ENCODE results near the gene PRXL2B.

The PRXL2B gene

GRCh38 chr1:2592672-2593071 lies 6.1 kb downstream of the PRXL2B start:
- Histone ChIP-seq H3K4me3 (ENCODE audit: low read length) (no peak overlapping the region), H3F3A (ENCODE audit: insufficient read depth, low read length) (no peaks in the 10 kb centered on the region), H3K27ac (ENCODE audit: low read length) (no peak overlapping the region), H3K27me3 (replicated peaks; ENCODE audit: insufficient read depth, low read length) (peaks cover 67% of the 10 kb centered on the region), H2AFZ (ENCODE audit: low read length) (no peak overlapping the region), H3K9ac (ENCODE audit: low read length) (no peak overlapping the region), H3K9me3 (replicated peaks; ENCODE audit: insufficient read depth, low read length) (no peaks in the 10 kb centered on the region), H3K36me3 (replicated peaks; ENCODE audit: insufficient read depth, low read length) (no peaks in the 10 kb centered on the region), H4K20me1 (ENCODE audit: insufficient read depth, low read length) (no peaks in the 10 kb centered on the region), H3K9me2 (replicated peaks; ENCODE audit: insufficient read depth, low read length) (no peaks in the 10 kb centered on the region), H3K4me2 (ENCODE audit: low read depth, low read length) (no peak overlapping the region), H3K79me2 (ENCODE audit: low read length) (no peaks in the 10 kb centered on the region), H3K4me1 (ENCODE audit: low read length) (no peaks in the 10 kb centered on the region)
- DNase-seq = no peak
- TF ChIP-seq EZH2phosphoT487 (IDR thresholded peaks at IDR 0.05; ENCODE audit: low read length) = no peak
- TF ChIP-seq EZH2 (optimal IDR thresholded peaks at IDR 0.05; ENCODE audit: low read depth, low read length) = no peak
- TF ChIP-seq, protein P1, sequence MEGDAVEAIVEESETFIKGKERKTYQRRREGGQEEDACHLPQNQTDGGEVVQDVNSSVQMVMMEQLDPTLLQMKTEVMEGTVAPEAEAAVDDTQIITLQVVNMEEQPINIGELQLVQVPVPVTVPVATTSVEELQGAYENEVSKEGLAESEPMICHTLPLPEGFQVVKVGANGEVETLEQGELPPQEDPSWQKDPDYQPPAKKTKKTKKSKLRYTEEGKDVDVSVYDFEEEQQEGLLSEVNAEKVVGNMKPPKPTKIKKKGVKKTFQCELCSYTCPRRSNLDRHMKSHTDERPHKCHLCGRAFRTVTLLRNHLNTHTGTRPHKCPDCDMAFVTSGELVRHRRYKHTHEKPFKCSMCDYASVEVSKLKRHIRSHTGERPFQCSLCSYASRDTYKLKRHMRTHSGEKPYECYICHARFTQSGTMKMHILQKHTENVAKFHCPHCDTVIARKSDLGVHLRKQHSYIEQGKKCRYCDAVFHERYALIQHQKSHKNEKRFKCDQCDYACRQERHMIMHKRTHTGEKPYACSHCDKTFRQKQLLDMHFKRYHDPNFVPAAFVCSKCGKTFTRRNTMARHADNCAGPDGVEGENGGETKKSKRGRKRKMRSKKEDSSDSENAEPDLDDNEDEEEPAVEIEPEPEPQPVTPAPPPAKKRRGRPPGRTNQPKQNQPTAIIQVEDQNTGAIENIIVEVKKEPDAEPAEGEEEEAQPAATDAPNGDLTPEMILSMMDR (IDR thresholded peaks at IDR 0.05; ENCODE audit: low read length) = no peak

- Histone ChIP-seq H3K27ac (ENCODE audit: low read length) (no peak overlapping the region), H3K4me1 (ENCODE audit: low read length) (no peaks in the 10 kb centered on the region)
Observed at GRCh38 chr1:2593251-2593878, 6.8 kb downstream of the PRXL2B start.

DNA sequence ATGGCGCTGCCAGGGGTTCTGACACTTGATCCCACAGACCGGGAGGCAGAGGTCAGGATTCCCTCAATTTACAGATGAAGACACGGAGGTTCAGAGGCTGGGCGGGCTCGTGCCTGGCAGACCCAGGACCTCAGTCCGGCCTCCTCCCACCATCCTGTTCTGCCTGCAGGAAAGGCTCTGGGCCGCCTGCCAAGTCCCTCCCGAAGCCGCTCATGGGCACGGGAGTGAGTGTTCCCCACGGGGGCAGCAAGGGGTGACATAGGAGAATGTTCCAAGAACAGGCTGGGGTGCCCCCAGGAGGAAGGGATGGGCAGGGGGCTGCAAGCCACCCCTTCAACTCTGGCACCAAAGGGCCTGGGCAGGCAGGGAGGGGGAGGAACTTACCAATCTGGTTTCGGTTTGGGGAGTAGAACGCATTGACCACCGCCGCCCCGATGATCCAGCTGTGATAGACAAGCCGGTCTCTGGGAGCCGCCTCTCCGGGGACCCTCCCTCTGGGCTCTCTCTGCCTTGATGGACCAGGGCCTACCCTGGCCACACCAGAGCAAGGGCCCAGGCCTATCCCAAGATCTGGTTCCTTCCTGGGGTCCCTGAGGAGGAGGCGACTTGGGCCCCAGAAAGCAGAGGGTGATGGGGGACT lies 7.5 kb downstream of the PRXL2B start:
- H3K9ac ChIP-seq (ENCODE audit: low read length) = no peak overlapping the region
- H3K9me3 ChIP-seq (replicated peaks; ENCODE audit: insufficient read depth, low read length) = no peaks in the 10 kb centered on the region
- H4K20me1 ChIP-seq (ENCODE audit: insufficient read depth, low read length) = no peaks in the 10 kb centered on the region
- H3K27ac ChIP-seq (ENCODE audit: low read length) = no peak overlapping the region
- H3K4me2 ChIP-seq (ENCODE audit: low read depth, low read length) = no peak overlapping the region
- H3K4me1 ChIP-seq (ENCODE audit: low read length) = no peaks in the 10 kb centered on the region
- H3K79me2 ChIP-seq (ENCODE audit: low read length) = no peaks in the 10 kb centered on the region
- no peaks in the 10 kb centered on the region for H3K9me2 ChIP-seq (replicated peaks; ENCODE audit: insufficient read depth, low read length)
- no peak for DNase-seq
- no peak overlapping the region for H3K4me3 ChIP-seq (ENCODE audit: low read length)
- H3K27me3 ChIP-seq (replicated peaks; ENCODE audit: insufficient read depth, low read length) = peaks cover 80% of the 10 kb centered on the region
- TF ChIP-seq EZH2phosphoT487 (IDR thresholded peaks at IDR 0.05; ENCODE audit: low read length) (no peak), EZH2 (optimal IDR thresholded peaks at IDR 0.05; ENCODE audit: low read depth, low read length) (no peak)
- TF ChIP-seq, protein P1 (IDR thresholded peaks at IDR 0.05; ENCODE audit: low read length) = no peak
- no peak overlapping the region for H2AFZ ChIP-seq (ENCODE audit: low read length)
- no peaks in the 10 kb centered on the region for H3F3A ChIP-seq (ENCODE audit: insufficient read depth, low read length)
- no peaks in the 10 kb centered on the region for H3K36me3 ChIP-seq (replicated peaks; ENCODE audit: insufficient read depth, low read length)

More at GRCh38 chr1:2593251-2593878, 6.8 kb downstream of the PRXL2B start:
- Histone ChIP-seq H3K4me3 (ENCODE audit: low read length) (no peak overlapping the region), H3K27me3 (replicated peaks; ENCODE audit: insufficient read depth, low read length) (peaks cover 73% of the 10 kb centered on the region), H3K9ac (ENCODE audit: low read length) (no peak overlapping the region), H3K9me2 (replicated peaks; ENCODE audit: insufficient read depth, low read length) (no peaks in the 10 kb centered on the region), H3K79me2 (ENCODE audit: low read length) (no peaks in the 10 kb centered on the region), H3F3A (ENCODE audit: insufficient read depth, low read length) (no peaks in the 10 kb centered on the region), H3K9me3 (replicated peaks; ENCODE audit: insufficient read depth, low read length) (no peaks in the 10 kb centered on the region), H4K20me1 (ENCODE audit: insufficient read depth, low read length) (no peaks in the 10 kb centered on the region), H2AFZ (ENCODE audit: low read length) (no peak overlapping the region), H3K4me2 (ENCODE audit: low read depth, low read length) (no peak overlapping the region), H3K36me3 (replicated peaks; ENCODE audit: insufficient read depth, low read length) (no peaks in the 10 kb centered on the region)
- TF ChIP-seq EZH2phosphoT487 (IDR thresholded peaks at IDR 0.05; ENCODE audit: low read length) (no peak), EZH2 (optimal IDR thresholded peaks at IDR 0.05; ENCODE audit: low read depth, low read length) (no peak)
- TF ChIP-seq, protein P1 (IDR thresholded peaks at IDR 0.05; ENCODE audit: low read length) = no peak
- DNase-seq = no peak

Data from MM.1S (cell line).